Lower lobe of right lung (tissue), 2 donors: ENCODE results near the gene ELK1. TPM values are rescaled to one million over a fixed set of nuclear protein-coding genes. Genes with fewer than 3 reads are reported as not detected.

Experiments
- ATAC-seq, 2 donors: fragments of 200-7000 bp; cut with Tn5 transposase; one replicate each; pipeline ENCODE4 v1.9.1; 2020 to 2022; ENCODE audit warnings: mild to moderate bottlenecking in 2 of 2, moderate library complexity in 2 of 2
- DNase-seq: peaks from one replicate; pipeline ENCODE4 v3.0.0-alpha.2; 2020
- H3K27ac ChIP-seq: fragments of 200-600 bp; one replicate; pipeline ENCODE4 v1.8.0; 2022
- H3K27me3 ChIP-seq: fragments of 200-600 bp; one replicate; pipeline ENCODE4 v1.8.0; 2022; ENCODE audit warnings: low read depth
- H3K36me3 ChIP-seq: fragments of 200-600 bp; one replicate; pipeline ENCODE4 v1.8.0; 2022; ENCODE audit warnings: mild to moderate bottlenecking
- H3K4me1 ChIP-seq: fragments of 200-600 bp; one replicate; pipeline ENCODE4 v1.8.0; 2022
- H3K4me3 ChIP-seq: fragments of 200-600 bp; one replicate; pipeline ENCODE4 v1.8.0; 2022; ENCODE audit warnings: mild to moderate bottlenecking
- H3K9me3 ChIP-seq: fragments of 200-600 bp; one replicate; pipeline ENCODE4 v1.8.0; 2022
- CTCF ChIP-seq: fragments of 200-600 bp; IDR thresholded peaks from one replicate; pipeline ENCODE4 v1.8.0; 2022; ENCODE audit warnings: antibody characterized with exemption, mild to moderate bottlenecking
- intact Hi-C: fragments of 100-400 bp; cut with DNase I; formaldehyde crosslinking; loops from one replicate; pipeline ENCODE4 v1.11.0; 2022
- microRNA-seq: library from miRNA; unstranded; fragments of <30 nt; microRNA quantifications from one replicate; pipeline ENCODE4 v1.2.0, GENCODE V29; 2020; ENCODE audit warnings: borderline number of aligned reads
- total RNA-seq: library from RNA; stranded (reverse); fragmentation: NEBNext Ultra II Directional; extraction: Animal tissue kit (Norgen Biotek cat#: 25700); gene quantifications from one replicate; pipeline ENCODE4 v1.2.1, GENCODE V29; 2021
- donor health status: DM: no; HTN: yes; CAD: no; lungs with severe emphysema.

The ELK1 gene
- total RNA-seq, 1 donor from 2014 or later: 25.3 TPM

GRCh38 chrX:47586043-47586787, 64.1 kb downstream of the ELK1 start:
- Histone ChIP-seq H3K36me3 (no peaks in the 10 kb centered on the region), H3K27ac (no peak overlapping the region), H3K27me3 (no peaks in the 10 kb centered on the region), H3K4me3 (no peak overlapping the region), H3K9me3 (no peaks in the 10 kb centered on the region), H3K4me1 (peaks cover 6% of the 10 kb centered on the region)
- DNase-seq (no peak), ATAC-seq (no peak)
- intact Hi-C loops: no loop called here
- no peak for TF ChIP-seq CTCF

Small RNAs within 50 kb of the gene (microRNA-seq; reads per million reads assigned to microRNA genes)
- gene MIR4769: not detected

Other genes with a start within 250 kb of the ELK1 start
- gene ZNF41, start 167.3 kb downstream of the ELK1 start, total RNA-seq: 10.4 TPM
- gene ARAF, start 89.4 kb downstream of the ELK1 start, total RNA-seq: 90.1 TPM
- 189 TPM for gene TIMP1, start 68.1 kb downstream of the ELK1 start, total RNA-seq
- gene SYN1, start 30.7 kb downstream of the ELK1 start, total RNA-seq: 0.44 TPM
- 24.8 TPM for gene CFP, start 20.6 kb downstream of the ELK1 start, total RNA-seq
- 85.5 TPM for gene UXT, start 8.6 kb upstream of the ELK1 start, total RNA-seq
- gene ZNF81, start 186.3 kb upstream of the ELK1 start, total RNA-seq: 10.3 TPM